HG03520 (cell line): ENCODE results near the gene FBXW8.

Experiments used
- ATAC-seq: cut with Tn5 transposase; IDR thresholded peaks from one replicate; pipeline ENCODE4 v1.9.1; 2021; ENCODE audit warnings: mild to moderate bottlenecking, moderate library complexity; ENCODE audit not compliant: unreplicated experiment

Gene FBXW8

GRCh38 chr12:116922194-116922897, 11.6 kb downstream of the FBXW8 start:
- ATAC-seq: peak; percentile 67

- ATAC-seq: peak; percentile 67
Observed at GRCh38 chr12:116924558-116925453, 14.1 kb downstream of the FBXW8 start.

- no peak for ATAC-seq
Observed at GRCh38 chr12:116926283-116927243, 15.8 kb downstream of the FBXW8 start.

- ATAC-seq: no peak
Observed at GRCh38 chr12:116927244-116927940, 16.6 kb downstream of the FBXW8 start.

GRCh38 chr12:116928504-116928903, 17.8 kb downstream of the FBXW8 start:
- no peak for ATAC-seq

- no peak for ATAC-seq
Observed at GRCh38 chr12:116929885-116930284, 19.1 kb downstream of the FBXW8 start.

- no peak for ATAC-seq
Observed at GRCh38 chr12:116931665-116932064, 20.9 kb downstream of the FBXW8 start.

GRCh38 chr12:116933091-116933490, 22.3 kb downstream of the FBXW8 start:
- no peak for ATAC-seq

- ATAC-seq: no peak
Observed at GRCh38 chr12:116933512-116934246, 22.9 kb downstream of the FBXW8 start.

- ATAC-seq: no peak
Observed at GRCh38 chr12:116934908-116935705, 24.4 kb downstream of the FBXW8 start.

GRCh38 chr12:116937640-116938039, 26.9 kb downstream of the FBXW8 start:
- ATAC-seq: no peak

- no peak for ATAC-seq
Observed at GRCh38 chr12:116939734-116940133, 29.0 kb downstream of the FBXW8 start.

- no peak for ATAC-seq
Observed at GRCh38 chr12:116941188-116941587, 30.4 kb downstream of the FBXW8 start.

- ATAC-seq: no peak
Observed at GRCh38 chr12:116943419-116944372, 32.9 kb downstream of the FBXW8 start.

- ATAC-seq: no peak
Observed at GRCh38 chr12:116945886-116946550, 35.3 kb downstream of the FBXW8 start.

GRCh38 chr12:116948298-116948697, 37.5 kb downstream of the FBXW8 start:
- ATAC-seq: no peak

- ATAC-seq: no peak
Observed at GRCh38 chr12:116950628-116951325, 40.0 kb downstream of the FBXW8 start.
